HepG2 (cell line): ENCODE results near the gene TPM1.

Source experiments
- ARNT ChIP-seq: fragments of 450-650 bp; IDR thresholded peaks from 2 replicates; pipeline ENCODE4 v1.6.1; 2017
- TF ChIP-seq, protein P1 (sequence below): sonication (generic); formaldehyde crosslinking; IDR thresholded peaks from 2 replicates; pipeline ENCODE4 v1.5.0; 2020; ENCODE audit warnings: mild to moderate bottlenecking, missing genetic modification reagents, moderate library complexity

DNA sequence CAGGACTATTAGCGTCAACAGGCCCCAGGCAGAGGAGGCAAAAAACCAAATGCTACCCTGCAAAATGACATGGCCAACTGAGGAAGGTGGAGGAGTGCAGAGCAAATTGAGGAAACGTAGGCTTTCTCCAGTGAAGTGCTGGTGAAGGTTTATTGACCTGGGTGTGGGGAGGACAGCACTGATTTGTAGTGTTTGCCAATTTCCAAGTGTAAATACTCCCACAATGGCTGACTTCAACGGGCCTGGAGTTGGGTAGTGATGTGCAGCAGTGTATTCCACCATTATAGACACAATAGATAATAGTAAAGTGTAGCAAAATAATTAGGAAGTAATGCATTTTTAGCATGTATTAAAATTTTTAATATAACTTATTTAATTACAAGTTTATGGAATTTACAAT is 32.2 kb upstream of the TPM1 start:
- TF ChIP-seq ARNT, result no peak
- TF ChIP-seq, protein P1, sequence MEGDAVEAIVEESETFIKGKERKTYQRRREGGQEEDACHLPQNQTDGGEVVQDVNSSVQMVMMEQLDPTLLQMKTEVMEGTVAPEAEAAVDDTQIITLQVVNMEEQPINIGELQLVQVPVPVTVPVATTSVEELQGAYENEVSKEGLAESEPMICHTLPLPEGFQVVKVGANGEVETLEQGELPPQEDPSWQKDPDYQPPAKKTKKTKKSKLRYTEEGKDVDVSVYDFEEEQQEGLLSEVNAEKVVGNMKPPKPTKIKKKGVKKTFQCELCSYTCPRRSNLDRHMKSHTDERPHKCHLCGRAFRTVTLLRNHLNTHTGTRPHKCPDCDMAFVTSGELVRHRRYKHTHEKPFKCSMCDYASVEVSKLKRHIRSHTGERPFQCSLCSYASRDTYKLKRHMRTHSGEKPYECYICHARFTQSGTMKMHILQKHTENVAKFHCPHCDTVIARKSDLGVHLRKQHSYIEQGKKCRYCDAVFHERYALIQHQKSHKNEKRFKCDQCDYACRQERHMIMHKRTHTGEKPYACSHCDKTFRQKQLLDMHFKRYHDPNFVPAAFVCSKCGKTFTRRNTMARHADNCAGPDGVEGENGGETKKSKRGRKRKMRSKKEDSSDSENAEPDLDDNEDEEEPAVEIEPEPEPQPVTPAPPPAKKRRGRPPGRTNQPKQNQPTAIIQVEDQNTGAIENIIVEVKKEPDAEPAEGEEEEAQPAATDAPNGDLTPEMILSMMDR (CRISPR knock-in tag), result no peak
